Activated CD4-positive, alpha-beta T cell treated with anti-CD3 and anti-CD28 coated beads for 24 hours (primary cell): ENCODE measurements around the gene GCSAM.

Experiments
- DNase-seq, 2 donors: peaks; one replicate each; pipeline ENCODE4 v3.0.0-alpha.2; 2020; ENCODE audit warnings: low read depth in 2 of 2

Gene GCSAM

DNA sequence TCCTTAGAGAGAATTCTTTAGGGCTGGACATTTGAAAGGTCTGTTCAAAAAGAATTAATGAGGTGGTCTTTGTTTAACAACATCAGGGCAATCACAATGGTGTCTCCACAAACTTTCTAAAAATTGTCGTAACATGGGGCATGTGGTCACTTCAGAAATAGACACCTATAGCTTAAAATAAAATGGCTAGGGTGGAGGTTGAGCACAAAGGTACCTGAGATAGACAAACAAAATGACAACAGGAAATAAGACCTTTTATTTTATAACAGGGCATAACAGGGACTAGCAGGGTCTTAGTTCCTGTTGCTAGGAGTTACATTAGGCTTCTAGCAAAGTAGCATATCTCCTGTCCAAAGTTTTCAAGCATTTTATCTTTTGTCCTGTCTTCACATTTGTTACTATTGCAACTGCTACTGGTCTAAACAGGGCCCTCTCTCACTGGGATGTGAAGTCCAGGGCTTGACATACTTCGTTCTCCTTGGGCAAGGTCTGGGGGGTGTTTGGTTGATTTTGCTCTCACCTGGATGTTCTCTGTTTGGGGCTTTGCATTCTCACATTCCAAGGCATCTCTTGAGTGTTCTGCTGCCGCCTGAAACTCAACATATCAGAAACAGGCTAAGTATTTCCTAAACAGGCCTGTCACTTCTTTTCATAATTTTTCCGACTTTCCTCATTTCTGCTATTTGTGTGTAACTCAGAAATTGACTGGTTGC, 3.0 kb downstream of the GCSAM start:
- no peak for DNase-seq

DNA sequence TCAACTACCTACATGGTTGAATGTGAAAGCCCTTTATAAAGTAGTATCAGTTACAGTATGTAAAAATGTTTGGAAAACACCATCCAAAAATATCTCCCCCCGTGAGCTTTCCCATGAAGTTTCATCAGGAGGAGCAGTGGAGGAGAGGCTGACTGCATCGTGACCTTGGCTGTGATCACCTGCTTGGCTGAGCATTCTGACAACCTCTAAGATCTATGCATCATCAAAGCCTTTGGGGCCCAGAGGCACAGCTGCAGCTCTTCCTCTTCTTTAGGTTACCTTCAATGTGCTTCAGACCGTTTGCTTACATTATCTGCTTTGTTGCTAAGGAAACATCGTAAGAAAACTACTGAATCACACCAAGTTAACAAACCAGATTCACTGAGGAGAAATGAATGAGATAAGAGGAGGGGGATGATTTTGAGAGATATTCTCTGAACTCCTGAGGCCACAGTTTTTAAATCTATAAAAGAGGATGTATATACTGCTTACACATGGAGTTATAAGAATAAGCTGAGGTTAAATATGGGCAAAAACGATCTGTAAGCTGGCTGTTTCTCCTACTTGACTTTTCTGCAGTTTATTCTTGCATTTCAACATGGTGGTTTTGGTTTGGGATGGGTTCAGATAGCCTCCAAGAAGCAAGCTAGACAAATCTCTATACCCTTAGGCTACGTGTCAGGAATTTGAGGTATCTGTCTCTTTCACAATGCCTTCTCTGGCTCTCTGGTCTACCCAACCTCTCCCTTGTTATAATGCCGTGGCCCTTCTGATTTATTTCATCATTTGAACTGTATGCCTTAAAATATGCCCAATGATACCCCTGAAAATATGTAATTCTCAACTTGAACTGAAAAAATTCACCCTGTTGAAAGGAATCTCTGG, 4.0 kb downstream of the GCSAM start:
- peak in 1 of 2 donors; percentile 31 for DNase-seq

DNA sequence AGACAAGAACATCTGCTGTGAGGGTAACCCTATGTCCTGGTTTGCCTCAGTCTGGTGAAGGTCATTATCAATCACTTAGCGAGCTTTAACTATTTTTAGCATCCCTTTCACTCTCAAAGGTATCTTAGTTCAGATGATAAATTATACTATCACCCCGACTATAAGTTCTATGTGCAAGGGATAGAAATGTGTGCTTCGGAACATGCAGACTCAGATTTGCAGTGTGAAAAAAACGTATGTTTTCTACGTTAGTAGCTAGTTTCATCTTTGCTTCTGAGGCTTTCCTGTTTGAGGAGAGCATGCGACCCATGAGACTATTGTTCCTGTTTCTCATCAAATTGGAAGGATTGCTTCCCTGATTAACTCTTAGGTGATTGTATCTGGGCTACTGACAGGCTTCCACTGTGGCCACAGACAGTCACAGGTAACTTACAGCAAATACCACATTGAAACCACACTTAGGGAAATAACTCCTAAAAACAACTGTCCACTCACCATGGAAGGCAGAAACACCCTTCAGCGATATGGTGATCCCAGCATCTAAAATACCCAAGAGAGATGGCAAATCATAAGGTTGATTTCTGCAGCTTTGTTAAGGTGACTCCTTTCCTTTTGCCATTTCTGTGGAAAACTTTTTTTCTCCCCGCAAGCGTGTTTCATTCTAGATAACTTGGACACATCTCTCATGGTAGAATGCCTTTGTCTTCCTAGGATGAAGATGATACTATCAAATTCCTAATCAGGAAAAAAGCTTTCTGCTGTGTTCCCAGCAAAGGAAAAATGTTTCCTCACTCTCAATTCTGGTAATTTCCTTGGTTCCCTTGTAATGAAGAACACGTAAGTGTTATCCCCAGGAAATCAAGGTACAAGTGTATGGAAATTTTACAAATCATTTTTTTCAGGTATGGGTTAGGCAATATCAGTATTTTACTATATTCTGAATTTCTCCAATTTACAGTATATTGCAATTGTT, 5.2 kb downstream of the GCSAM start:
- no peak for DNase-seq

DNA sequence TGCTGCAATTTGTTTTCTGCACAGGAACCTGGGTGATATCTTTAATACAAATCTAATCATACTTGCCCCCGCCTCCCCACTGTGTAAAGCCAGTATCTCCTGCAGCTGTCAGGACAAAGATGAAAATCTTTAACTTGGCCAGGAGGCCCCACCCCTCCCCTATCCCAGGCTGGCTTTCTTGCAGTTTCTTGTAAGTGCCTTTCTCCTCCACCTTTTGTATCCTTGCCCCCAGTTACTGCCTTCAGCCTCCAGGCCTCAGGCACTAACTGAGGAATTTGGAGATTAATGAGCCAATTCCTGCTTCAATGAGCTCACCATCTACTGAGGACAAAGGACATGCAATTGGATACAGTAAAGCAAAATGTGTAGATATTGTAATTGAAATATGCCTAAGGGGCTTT, 6.5 kb downstream of the GCSAM start:
- DNase-seq: no peak

DNA sequence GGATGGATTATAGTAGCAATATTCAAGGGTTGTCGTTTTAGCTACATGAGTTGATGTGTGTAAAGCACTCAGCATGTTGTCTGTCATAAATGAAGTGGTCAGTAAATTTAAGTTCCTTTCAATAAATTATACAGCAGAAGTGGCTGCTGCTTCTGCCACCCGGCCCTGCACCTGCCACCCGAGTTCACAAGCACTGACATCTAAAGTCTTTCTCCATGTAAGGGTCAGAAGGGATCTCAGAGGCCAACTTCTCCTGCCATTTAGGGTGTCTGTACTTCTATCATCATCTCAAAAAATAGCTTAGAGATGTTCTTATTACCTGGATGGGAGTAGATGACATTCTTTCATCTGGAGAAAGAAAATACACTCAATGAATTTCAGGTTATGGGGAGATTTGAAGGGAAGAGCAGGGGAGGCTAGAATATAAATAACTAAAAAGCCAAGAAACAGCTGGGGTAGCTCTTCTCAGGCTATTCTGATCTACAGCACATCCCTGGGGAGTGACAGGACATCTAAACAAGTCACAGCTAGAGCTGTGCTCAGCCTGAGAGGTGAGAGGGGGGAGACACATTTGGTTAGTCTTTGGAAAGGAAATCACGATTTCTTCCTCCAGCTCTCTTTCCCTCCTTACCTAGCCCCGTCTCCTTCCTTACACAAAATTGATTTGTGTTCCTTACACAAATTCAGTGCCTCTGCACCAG, 8.0 kb downstream of the GCSAM start:
- no peak for DNase-seq

DNA sequence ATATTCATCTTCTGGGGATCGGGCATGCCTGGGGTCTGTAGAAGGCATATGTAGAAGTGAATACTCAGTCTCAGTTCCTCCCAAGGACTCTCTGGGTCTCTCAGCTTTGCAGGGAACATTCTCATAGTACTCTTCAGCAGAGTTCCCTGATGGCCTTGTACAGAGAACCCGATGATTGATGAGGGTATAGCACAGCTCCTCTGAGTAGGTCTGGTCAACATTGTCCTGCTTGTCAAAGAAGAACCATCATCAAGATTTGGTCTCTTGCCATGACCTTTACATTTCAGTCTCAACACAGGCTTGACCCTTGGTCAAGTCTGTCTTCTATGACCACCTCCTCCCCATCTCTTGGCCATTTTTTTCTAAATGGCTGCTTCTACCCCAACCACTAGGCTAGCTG, 9.5 kb downstream of the GCSAM start:
- no peak for DNase-seq

DNA sequence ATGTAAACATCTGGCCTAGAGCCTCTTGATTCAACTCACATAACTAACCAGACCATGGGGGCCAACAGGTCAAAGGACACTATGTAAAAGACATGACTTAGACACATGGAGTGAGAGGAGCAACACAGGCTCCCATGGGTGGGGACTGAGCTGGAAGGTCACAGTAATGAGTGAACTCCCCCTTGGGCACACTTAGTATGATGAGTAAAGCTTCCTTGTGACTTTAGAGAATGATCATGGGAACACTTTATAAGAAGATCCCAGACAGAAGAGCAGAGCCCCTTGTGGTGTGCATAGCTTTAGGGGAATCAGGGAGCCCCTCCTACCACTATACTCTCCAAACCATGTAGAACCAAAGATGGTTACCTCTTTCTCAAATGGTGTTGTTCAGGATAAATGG, 10.2 kb downstream of the GCSAM start:
- no peak for DNase-seq

DNA sequence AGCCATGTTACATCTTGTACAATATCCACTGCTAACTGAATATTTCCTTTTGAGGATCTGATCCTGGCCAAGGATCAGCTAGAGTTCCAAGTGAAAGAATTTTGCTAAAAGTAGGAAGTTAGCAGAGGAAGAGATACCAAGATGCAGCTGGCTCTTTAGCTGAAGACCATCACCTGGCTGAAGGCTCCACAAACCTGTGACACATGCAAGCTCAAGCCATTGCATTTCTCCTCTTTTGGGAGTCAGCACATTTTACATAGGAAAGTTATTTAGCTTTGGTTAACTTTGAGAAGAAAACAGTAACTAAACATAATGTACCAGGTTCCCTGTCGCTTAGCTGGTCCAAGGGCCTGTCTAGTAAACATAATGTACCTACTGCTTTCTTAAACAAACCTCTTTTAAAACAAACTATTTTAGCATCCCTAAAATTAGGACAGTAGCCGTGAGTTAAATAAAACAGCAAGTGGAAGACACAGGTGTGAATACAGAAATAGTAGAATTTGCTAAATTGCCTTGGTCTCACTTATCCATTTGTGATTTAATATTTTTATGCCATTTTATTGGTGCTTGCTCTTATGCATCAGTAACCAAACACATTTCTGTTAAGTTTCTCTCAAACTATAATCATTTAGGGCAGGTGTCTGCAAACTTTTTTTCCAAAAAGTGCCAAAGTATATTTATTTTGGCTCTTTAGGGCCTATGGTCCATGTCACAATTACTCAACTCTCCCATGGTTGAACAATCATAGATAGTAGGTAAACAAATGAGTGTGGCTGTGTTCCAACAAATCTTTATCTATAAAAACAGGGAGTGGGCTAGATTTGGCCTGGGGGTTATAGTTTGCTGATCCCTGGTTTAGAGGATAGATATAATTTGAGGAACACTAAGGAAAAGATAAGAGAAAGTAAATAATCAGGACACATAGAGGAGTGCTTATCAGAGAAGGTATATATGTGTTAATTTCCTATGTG, 11.2 kb downstream of the GCSAM start:
- DNase-seq: no peak

DNA sequence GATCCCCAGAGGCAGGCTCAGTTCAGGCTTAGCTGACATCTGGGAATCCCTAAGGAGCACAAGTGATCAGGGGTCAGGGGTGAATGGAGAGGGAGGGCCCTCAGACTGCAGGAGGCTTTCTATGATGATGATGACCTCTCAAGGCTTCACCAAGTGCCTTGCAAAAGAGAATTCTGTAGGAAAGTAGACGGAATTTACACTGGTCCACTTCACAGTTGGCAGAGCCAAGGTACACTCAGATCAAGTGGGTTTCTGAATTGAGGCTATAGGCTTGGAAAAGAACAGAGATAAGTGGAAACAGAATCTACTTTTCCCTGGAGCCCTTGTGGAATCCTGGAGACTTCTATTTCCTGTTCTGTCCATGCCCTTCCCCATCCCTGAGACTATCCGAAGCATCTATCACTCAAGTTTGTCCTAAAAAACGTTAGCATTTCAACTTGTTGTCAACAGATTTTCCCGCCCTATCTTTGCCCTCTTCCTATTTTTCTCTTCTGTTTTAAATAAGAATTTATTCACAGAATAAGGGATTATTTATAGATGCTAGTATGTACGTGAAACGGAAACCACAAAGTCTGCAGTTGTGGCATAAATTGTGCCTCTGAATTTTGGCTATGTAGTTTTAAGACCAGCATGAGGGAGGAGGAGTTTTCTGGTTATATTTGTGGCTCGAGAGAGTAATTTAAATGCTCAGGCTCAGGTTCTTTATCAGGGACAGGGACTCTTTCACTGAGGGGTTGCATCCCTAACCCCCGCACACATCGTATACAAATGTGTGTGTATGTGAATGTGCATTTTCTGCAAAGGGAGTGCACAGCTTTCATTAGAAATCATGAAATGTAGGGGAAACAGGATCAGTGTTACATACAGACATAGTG, 12.8 kb downstream of the GCSAM start:
- DNase-seq: no peak

DNA sequence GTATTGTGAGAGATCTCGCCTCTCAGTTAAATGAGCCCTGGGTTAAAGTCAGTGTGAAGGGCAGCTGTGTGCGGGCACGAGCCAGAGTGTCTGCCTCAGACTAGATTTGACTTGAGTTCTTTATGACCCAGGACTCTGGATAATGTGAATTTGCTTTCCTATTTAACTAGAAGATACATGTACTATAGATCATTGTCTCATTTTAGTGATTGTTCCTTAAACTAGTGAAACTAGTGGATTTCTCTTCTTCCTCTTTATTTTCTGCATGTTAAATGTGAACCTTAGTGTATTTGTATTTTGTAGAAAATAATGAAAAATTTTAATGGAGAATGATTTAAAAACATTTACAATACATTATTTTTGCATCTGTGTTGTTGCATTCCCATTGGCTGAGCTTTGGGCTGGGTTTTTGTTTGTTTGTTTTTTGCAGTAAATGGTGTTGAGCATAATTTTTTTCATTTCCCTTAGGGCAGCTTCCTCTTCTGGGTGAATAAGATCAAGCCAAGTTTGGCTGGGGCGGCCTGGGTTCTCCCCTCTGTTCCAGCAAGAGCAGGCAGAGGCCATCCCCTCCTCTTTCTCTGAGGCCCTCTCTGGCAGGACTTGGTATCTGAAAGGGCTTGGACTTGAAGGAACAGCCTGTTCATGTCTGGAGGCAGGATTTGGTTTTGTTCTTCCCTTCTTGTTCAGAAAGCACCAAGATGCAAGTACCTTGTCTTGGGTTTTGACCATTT, 15.0 kb downstream of the GCSAM start:
- no peak for DNase-seq

DNA sequence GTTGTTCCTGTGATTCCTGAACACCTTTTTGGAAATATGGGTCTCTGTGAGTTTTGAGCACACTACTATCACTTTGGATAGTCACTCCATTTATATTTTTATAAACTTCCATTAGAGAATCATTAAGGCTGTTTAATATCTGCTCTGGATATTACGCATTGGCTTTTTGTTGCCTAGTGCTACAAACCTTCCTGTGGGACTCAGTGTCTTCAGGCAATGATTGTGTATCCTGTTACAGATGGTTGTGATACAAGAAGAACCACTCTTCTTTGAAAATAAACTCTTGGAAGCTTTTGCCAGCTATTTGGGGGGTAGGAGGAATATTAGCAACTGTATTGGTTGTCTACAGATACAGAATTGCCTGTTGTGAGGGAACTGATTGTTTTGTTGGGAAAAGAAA, 15.6 kb downstream of the GCSAM start:
- no peak for DNase-seq

DNA sequence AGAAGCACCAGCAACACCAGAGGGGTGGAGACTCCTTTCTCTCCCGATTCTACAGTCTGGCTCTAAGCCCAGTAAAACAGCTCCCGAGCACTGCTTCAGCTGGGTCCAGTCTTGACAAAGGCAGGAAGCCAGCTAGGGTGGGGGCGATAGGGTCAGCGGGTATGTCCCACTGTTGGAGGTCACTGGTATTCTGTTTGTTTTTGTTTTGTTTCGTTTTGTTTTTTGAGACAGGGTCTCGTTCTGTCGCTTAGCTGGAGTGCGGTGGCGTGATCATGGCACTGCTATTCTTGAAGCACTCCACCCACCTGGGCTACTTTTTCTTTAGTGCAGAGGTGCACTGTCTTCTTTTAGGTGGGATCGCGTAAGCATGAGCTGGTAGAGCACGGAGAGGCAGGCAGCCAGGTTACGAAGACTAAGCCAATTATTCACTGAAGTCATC, 16.3 kb downstream of the GCSAM start:
- DNase-seq: no peak

DNA sequence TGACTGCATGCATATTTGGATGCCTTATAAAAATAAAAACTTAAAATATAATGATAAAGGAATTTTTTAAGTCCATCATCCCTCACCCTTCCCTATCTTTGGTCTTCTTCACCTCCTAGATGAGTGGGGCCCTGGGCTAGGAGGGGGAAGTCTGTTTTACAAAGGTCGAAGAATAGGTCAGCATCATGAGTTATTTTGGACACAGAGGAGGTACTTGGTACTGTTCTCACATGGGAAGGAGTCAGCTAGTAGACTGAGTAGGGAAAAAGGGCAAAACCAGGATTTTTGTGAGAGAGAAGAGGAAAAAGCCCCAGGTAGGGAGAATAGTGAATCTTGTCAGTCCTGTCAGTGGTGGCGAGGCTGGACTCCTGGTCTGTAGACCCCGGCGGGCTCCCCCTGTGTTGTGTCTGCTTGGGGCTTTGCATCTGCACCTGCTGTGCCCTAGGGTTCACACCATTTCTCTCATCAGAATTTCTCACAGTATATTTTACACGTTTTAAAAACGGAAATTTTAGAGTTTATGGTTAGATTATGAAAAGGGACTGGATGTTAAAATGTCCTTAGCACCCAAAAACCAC, 17.2 kb downstream of the GCSAM start:
- no peak for DNase-seq

DNA sequence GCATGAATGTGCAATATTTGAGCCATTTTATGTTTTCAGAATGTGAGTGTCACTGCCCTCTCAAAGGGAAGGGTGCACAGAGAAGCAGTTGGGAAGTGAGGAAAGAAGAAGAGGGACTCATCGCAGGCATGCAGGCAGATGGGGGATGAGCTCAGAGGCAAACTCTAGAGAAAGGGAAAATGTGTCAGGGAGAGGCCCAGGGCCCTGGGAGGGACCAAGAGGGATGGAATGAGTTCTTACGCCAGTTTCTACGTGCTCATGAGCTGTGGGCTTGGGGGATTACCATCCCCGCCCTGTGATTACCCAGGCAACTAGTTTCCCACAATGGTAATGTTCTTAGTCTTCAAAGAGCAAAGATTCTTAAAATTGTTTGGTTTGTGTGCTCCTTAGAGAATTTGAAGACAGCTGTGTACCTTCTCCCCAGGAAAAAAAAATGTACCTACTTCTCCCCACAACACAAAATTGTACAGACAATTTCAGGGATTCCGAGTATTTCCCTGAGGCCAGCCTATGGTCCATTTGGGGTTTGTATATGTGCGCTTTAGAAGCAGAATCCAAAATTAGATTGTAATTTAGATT, 17.8 kb downstream of the GCSAM start:
- no peak for DNase-seq

DNA sequence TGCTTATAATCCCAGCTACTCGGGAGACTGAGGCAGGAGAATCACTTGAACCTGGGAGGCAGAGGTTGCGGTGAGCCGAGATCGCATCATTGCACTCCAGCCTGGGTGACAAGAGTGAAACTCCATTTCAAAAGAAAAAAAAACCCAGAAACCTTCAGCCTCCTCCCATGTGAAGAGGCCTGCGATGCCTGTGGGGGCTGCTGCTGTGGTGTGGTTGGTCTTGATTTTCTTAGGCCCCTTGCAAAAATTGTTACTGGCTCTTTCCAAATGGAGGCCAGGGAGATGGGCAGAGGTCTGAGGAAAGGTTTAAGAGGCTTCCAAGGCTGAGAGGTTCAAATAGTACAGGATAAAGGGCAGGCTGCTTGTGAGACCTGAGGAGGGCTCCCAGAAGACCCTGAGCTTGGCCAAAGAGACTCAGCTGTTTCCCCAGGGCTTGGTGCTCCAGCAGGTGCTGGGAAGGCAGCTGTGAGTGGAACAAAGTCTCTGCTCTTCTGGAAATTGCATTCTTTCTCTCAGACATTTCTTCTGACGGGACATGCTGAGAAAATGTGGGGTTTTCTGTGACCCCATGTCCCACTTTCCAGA, 18.4 kb downstream of the GCSAM start:
- DNase-seq: no peak

DNA sequence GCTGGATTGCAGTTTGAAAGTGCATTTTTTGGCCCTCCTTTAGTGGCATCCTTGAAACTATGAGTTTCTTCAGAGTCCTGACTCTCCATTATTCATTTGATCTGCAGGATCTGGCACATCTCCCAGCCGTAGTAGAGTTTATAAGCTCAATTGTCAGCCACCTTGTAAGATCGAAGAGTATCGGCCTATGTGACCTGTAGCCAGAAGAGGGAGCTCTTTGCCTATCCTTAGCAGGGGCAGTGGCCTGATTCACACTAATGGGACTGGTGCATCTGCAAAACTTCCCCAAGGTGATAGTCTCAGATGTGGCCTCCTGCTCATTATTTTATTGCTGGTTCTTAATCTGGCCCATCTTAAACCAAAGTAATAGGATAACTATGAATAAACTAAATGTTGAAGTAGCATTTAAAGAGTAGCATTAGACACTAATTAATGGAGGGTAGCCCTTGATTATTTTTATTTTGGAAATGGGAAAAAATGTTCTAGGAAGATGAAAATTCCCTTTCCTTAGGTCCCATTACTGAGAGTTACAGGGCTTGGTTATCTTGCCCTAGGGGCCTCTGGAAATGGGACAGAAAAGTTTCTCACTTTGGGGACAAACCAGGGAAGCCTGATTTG, 21.2 kb downstream of the GCSAM start:
- DNase-seq: peak; percentile 28 to 46

DNA sequence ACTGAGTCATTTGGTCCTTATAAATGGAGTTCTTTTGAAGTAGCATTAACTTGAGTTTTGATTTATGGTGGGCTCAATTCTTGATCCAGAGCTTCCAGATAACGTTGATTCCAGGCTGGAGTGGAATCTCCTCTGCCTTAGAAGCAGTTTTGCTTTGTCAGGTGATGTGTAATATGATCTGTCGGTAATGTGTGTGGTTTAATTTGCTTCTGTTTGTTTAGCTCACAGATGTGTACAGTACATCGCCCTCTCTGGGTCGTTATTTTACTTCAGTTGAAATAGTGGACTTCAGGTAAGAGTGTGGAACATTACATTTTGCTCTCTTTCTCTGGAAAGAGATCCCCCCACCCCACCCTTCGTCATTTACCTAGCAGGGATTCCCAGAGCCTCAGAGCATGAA, 23.7 kb downstream of the GCSAM start:
- DNase-seq: no peak
